LoVo (cell line): ENCODE data around the gene SDK1.

Source experiments
- DNase-seq: peaks from one replicate; pipeline ENCODE4 v3.0.0-alpha.2; 2016; ENCODE audit warnings: low spot score

SDK1 gene

GRCh38 chr7:4111166-4111565 is 810.1 kb downstream of the SDK1 start:
- no peak for DNase-seq

- DNase-seq = no peak
These were observed 812.2 kb downstream of the SDK1 start for GRCh38 chr7:4113271-4113670.

DNA sequence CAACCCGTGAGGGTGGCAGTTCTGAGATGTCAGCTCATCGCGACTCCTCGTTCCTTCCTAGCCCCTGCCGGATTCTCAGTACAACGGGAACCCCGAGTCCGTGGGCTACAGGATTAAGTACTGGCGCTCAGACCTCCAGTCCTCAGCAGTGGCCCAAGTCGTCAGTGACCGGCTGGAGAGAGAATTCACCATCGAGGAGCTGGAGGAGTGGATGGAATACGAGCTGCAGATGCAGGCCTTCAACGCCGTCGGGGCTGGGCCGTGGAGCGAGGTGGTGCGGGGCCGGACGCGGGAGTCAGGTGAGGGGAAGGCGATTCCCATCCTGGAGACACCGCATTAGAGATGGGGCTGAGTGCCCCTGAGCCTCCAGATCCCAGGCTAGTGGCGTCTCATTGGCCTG is 812.9 kb downstream of the SDK1 start:
- no peak for DNase-seq

DNA sequence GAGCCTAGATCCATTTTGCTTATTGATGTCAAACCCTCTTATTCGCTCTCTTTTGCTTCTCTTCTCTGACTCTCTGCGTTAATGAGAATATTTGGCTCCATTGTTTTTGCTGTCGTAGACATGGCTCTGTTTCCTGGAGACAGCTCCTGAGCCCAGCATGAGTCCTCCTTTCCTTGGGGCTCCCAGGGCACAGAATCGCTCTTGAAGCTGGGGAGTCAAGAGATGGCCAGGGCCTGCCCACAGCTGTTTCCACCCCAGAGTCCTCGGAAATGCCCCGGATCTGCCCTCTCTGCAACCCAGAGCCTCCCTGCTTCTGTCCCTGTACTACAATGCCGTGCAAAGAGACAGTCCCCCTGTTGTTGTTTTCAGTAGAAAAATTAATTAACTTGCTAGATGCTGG is 814.4 kb downstream of the SDK1 start:
- DNase-seq = no peak

DNA sequence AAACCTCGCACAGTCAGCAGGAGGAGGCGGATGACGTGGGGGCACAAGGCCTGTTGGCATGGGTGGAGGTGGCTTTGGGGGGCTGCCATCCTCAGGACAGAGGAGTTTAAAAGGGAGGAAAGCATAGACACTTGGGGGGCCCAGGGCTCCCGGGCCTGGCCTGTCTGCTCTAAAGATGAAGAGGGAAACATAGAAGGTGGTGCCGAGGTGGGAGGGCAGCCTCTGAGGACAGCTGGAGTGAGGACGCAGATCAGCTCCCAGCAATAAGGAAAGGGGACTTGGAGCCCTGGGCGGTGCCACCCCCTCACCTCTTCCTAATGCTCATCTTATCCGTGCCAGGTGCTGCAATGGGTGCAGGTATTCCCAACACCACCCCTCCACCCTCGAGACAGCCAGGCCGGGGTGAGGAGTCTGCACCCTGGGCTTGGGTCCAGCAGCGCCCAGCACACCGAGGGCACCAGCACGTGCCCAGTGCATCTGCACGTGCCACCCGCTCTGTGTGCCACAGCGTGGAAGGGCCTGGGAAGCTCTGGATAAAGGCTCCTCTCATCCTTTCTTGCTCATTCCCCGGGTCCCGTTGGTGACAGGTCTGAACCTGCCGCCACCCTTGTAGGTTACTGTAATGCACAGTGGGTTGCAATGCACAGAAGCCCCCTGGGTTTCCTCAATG is 815.0 kb downstream of the SDK1 start:
- no peak for DNase-seq

DNA sequence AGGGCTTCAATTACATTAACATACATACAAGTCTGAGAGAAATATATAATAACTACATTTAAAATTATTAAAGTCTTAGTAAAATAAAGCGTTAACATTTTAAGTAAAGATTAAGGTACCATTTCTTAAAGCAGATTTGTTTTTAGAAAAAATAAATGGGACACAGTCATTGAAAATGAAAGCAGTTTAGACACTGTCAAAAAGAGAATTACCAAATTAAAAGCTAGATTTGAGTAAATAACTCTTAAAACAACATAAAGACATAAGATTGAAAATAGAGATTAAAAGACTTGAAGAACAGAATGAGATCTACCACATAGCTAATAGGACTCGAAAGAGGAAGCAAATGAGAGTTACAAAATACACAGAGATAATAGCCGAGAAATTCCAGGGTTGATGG is 818.8 kb downstream of the SDK1 start:
- no peak for DNase-seq

- DNase-seq = no peak
These were observed 822.3 kb downstream of the SDK1 start for GRCh38 chr7:4123346-4123745.

DNA sequence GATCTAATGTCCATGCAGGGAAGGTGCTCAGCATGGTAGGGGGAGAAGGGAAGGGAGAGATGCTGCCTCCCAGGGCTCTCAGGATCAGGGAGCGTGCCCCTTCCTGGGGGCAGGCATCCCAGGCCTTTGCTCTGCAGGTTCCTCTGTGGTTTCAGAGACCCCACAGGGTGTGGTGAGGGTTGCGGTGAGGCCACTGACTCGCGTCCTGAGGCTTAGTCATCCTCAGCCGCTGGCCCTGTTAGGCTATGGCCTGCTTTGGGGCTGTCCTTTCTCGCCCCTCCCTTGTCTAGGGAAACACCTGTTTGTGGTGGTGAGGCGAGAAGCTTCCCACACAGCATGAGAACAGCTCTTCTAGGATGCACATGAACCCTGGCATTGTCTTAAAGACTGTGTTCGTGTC is 822.8 kb downstream of the SDK1 start:
- DNase-seq = no peak

- DNase-seq = no peak
These were observed 823.8 kb downstream of the SDK1 start for GRCh38 chr7:4124556-4125477.

GRCh38 chr7:4127909-4128560 is 827.0 kb downstream of the SDK1 start:
- no peak for DNase-seq

DNA sequence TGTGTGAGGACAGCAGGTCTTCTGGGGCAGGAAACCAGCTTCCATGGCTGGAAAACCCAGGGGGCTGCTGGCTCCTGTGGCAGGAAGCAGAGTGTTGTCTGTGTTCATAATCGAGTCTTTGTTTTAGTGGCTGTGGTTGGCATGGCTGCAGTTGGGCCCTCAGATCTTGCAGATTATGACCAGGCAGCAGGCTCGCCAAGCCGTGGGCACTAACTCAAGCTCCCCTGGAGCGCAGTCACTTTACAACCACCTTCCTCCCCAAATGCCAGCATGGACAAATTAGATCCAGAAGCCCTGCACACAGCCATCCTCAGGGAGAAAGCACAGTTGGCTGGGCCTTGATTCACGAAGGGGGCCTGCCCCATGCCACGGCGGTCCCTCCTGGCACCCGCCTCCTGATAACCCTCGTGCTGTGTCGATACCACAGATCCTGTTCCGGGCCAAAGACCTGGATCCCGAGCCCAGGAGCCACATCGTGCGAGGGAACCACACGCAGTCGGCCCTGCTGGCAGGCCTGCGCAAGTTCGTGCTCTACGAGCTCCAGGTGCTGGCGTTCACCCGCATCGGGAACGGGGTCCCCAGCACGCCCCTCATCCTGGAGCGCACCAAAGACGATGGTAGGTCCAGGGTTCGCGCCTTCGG is 828.5 kb downstream of the SDK1 start:
- DNase-seq = no peak

GRCh38 chr7:4131063-4131462 is 830.0 kb downstream of the SDK1 start:
- DNase-seq = no peak

DNA sequence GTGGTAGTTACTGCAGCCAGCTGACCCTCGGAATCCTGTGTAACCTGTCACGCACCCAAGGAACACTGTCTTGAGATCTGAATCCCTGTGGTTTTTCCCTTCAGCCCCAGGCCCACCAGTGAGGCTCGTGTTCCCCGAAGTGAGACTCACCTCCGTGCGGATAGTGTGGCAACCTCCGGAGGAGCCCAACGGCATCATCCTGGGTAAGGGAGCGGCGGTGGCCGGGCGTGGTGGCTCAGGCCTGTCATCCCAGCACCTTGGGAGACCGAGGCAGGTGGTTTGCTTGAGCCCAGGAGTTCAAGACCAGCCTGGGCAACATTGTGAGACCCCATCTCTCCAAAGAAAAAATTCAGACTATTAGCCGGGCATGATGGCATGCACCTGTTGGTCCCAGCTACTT is 831.2 kb downstream of the SDK1 start:
- DNase-seq = no peak

DNA sequence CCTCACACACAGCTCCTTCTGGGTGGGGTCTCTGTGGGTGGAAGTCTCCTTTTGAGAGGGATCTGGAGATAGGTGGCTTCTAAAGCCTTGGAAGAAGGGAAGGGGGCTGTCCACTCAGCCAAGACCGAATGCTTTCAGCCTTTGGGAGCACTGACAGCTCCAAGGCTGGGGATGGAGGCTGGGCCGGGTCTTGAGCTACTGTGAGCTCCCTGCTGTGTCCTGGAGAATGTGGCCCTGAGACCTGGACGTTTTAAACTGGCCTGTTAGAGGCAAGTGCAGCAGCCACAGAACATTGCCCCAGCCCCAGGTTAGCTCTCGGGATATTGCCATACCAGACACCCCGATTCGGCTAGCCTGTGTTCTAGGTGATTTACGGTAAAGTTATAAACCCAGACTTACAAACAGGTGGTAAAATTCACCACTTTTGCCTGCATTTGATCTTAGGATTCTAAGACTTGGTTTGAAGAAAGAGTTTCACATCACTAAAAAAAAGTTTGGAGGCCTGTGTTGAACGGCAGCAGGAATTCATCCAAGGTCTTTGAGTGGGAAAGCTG is 832.5 kb downstream of the SDK1 start:
- no peak for DNase-seq

GRCh38 chr7:4134204-4134603 is 833.2 kb downstream of the SDK1 start:
- no peak for DNase-seq

DNA sequence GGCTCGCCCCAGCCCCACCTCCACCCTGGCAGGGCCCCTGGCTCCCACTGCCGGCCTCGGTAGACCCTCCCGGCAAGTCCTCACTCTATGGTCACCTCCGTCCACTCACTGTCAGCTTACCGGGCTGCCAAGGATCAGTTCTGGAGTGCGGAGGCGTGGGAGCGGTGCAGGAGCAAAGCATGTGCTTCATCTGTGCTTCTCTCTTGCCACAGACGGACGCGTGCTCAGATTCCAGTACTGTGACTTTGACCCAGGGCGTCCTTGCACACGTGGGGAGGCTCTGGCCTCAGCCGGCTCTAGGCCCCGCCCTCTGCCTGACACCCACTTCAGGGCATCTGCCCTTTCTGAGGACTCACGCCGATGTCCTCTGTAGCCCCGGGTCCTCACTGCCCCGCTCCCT is 833.6 kb downstream of the SDK1 start:
- DNase-seq = no peak

DNA sequence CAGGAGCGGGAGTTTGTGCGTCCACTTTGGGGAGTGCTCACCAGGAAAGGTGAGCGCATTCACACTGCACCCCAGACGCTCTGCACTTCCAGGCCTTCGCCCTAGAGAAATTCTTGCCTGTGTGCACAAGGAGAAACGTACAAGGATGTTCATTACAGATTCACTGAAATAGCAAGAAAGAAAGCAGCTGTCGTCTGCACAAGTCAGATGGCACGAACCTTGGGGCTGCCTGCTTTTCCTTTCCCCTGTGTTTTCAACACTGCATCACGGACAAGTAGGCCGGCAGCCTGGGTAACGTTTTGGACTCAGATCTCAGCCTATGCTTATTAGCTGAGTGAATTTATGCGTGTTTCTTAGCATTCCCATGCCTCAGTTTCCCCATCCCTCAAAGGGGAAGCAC is 834.2 kb downstream of the SDK1 start:
- no peak for DNase-seq

DNA sequence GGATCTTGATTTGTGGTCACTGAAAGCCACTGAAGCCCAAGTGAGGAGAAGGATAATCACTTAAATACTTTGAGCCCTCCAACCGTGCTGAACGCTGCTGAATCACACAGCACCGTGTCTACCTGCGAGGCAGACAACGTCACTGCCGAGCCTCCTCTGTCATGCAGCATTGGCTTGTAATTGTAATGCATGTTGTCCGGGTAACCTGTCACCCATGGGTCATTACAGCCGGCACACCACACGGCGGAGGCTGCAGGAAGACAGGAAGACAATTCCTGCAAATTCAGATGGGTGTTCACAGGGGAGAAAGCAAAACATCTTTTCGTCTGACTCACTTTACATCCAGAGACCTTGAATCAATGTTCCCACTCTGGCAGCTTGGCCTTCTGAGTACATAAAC is 835.0 kb downstream of the SDK1 start:
- DNase-seq = no peak

DNA sequence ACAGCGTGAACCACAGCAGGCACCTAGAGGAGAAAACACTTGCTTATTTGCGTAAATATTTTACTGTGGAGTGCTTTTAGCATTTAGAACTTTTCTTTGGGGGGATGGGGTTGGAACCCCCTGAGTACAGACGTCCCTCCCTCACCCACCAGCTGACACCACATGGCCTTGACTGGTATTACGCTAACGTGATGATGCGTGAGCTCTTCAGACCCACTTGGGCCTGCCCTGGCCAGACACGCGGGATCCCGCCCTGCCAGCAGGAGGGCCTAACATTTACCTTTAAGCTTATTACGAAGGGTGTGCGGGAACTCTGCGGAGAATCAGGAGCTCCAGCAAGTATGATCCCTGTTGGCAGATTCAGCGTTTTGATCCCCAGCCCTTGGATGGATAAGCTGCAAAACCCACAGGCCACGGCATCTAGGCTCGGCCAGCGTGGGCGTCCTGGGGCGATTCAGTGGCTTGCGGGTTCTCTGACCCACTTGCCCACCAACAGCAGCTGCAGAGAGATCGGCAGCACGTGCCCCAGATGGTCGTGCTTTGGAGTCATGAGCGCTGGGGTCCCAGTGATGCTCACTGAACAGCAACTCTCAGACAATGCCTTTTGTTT is 835.6 kb downstream of the SDK1 start:
- DNase-seq = no peak

GRCh38 chr7:4137552-4137951 is 836.5 kb downstream of the SDK1 start:
- DNase-seq = no peak

- no peak for DNase-seq
These were observed 837.8 kb downstream of the SDK1 start for GRCh38 chr7:4138866-4139265.
